NCI-H128 (cell line): Measurements from ENCODE around the gene AWAT1.
"Not testable (repeated sequence)": the region's sequence is repeated elsewhere in the genome, so short reads cannot be mapped to it uniquely, and the experiment has no call there.

Experiments
- DNase-seq: peaks from one replicate; lab custom pipeline; 2025; ENCODE audit not compliant: unreplicated experiment; lab: John Stamatoyannopoulos, UW

AWAT1 gene

DNA sequence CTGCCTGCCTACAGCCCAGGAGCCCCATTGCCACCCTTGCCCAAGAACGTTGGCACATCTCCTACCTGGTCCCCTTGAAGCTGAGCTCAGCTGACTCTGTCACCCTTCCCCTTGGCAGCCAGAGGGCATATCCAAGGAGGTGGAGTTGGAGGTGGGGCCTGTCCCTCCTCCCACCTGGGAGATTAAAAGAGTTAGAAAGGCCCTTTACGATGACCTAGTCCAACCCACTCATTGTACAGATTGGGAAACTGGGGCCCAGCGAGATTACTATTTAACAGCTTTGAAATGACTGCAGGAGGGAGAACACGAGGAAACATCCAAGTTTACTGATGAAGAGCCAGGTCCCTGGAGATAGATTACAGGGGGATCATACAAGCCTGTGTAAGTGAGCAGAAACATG lies 25.6 kb downstream of the AWAT1 start, which contains the start of gene P2RY4:
P2RY4 (minus strand) TSS at position 101 of the 400 bp plus-strand sequence. CDS start 580 bp downstream, outside the sequence.
- no peak for DNase-seq

GRCh38 chrX:70262952-70263567 lies 28.6 kb downstream of the AWAT1 start:
- no peak for DNase-seq

- no peak for DNase-seq
Measured at GRCh38 chrX:70264784-70265183, 30.3 kb downstream of the AWAT1 start.

- DNase-seq = no peak
Measured at GRCh38 chrX:70268034-70268433, 33.6 kb downstream of the AWAT1 start, which contains the start of gene ARR3. Gene ARR3, plus strand, starts transcription at chrX:70268334. Its CDS starts 1,052 bp downstream, at chrX:70269386.

DNA sequence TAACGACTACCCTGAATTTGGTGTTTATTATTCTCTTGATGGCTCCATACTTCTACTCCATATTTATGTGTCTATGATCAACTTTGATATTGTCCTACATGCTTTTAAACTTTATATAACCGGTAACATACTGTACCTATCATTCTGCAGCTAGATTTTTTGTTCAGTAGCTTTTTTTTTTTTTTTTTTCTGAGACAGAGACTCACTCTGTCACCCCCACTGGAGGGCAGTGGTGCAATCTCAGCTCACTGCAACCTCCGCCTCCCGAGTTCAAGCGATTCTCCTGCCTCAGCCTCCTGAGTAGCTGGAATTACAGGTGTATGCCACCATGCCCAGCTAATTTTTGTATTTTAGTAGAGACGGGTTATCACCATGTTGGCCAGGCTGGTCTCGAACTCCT lies 39.6 kb downstream of the AWAT1 start:
- DNase-seq = not testable (repeated sequence)

DNA sequence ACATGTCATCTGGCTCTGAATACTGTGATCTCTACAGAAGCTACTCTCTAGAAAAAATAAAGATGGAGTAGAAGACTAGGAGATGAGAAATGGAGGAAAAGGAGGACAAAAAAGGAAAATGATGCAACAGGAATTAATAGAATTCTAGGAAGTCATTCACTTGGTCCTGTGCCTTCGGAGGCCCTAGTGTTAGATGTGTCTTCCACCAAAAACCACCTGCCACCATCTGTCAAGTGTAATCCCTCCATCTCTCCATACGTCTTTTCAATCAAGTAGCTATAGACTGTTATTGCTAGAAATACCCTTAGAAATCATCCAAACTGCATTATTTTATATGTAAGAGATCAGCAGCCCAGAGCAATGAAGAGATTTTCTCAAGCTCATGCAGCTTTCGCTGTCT lies 44.6 kb downstream of the AWAT1 start:
- no peak for DNase-seq

- DNase-seq = no peak
Measured at GRCh38 chrX:70280573-70280972, 46.1 kb downstream of the AWAT1 start.

DNA sequence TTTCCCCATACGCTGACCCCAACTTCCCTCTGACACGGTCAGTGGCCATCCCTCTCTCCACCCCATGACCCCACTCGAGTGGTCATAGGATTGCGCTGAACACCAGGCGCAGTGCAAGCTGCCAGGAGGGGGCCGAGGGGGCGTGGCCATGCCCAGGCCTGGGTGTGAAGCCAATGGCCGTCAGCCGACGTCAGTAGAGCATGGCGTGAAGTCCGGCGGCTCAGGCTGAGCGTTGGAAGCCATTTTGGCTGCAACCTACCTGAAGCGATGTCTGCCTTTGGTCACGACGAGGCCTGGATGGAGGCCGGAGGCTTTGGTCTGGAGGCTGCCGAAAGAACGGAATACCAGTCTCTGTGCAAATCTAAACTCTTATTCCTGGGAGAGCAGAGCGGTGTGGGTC lies 47.5 kb downstream of the AWAT1 start, which contains the start of gene RAB41:
RAB41 (plus strand) TSS at position 222 of the 400 bp plus-strand sequence; CDS start at position 268, 46 bp downstream.
- DNase-seq = no peak

DNA sequence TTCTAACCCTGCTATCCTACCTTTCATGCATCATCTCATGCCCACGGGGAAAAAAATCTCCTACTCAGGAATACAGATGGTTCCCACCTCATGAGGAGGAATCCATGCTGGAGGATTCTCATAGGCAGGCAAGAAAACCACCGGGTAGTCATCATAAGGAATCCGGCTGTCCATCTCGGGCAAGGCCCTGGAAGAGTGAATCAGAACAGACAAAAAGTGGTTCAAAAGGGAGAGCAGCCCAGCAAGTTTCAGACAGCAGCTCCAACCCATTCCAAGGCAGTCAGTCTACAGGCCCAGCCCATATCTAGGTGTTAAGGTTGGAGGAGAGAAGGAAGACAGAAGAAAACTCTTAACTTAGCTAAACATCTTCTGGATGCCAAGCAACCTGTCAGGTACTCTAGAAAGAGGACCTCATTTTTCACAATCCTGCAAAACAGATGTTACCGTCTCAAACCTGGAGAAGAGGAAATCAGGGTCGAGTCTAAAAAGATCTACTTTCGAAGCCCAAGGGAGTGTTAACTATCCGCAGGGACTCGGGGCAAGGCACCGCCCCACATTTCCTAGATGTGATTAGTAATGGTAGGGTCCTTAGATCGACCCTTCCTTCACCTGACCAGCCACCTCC lies 54.8 kb downstream of the AWAT1 start:
- DNase-seq = no peak
